Retinal pigment epithelial cell (primary cell): ENCODE measurements around the gene PRKD2.

ENCODE experiments used
- DNase-seq: peaks from one replicate; pipeline ENCODE4 v3.0.0-alpha.2; 2010; ENCODE audit warnings: low read depth
- H3K4me3 ChIP-seq: 2 replicates; pipeline ENCODE4 v1.5.1; 2011; ENCODE audit warnings: mild to moderate bottlenecking, low read length, control low read depth, moderate library complexity
- CTCF ChIP-seq: conservative IDR thresholded peaks from 2 replicates; pipeline ENCODE4 v1.5.1; 2011; ENCODE audit warnings: low read depth, low read length, control low read depth, inconsistent platforms

PRKD2 gene

GRCh38 chr19:46660551-46661019 lies 56.3 kb downstream of the PRKD2 start:
- DNase-seq: no peak
- H3K4me3 ChIP-seq: peak overlapping the region; percentile 29
- TF ChIP-seq CTCF: no peak

- no peak for TF ChIP-seq CTCF
- H3K4me3 ChIP-seq: no peak overlapping the region
- DNase-seq: no peak
Observed at GRCh38 chr19:46660008-46660517, 56.9 kb downstream of the PRKD2 start.

- DNase-seq: no peak
- no peak overlapping the region for H3K4me3 ChIP-seq
- TF ChIP-seq CTCF: no peak
Observed at GRCh38 chr19:46659151-46660007, 57.5 kb downstream of the PRKD2 start.

- no peak for TF ChIP-seq CTCF
- no peak overlapping the region for H3K4me3 ChIP-seq
- no peak for DNase-seq
Observed at GRCh38 chr19:46656541-46656940, 60.4 kb downstream of the PRKD2 start.

GRCh38 chr19:46654621-46655152 lies 62.2 kb downstream of the PRKD2 start:
- TF ChIP-seq CTCF: no peak
- no peak for DNase-seq
- no peak overlapping the region for H3K4me3 ChIP-seq

GRCh38 chr19:46650445-46650844 lies 66.5 kb downstream of the PRKD2 start:
- no peak overlapping the region for H3K4me3 ChIP-seq
- TF ChIP-seq CTCF: no peak
- no peak for DNase-seq
